Activated CD8-positive, alpha-beta memory T cell treated with anti-CD3 and anti-CD28 coated beads for 1 hour (primary cell): ENCODE results near the gene FYB1.

Source experiments
- DNase-seq, 2 donors: peaks; one replicate each; pipeline ENCODE4 v3.0.0-alpha.2; 2020; ENCODE audit warnings: low read depth in 1 of 2; ENCODE audit errors: extremely low read depth in 1 of 2

Gene FYB1

DNA sequence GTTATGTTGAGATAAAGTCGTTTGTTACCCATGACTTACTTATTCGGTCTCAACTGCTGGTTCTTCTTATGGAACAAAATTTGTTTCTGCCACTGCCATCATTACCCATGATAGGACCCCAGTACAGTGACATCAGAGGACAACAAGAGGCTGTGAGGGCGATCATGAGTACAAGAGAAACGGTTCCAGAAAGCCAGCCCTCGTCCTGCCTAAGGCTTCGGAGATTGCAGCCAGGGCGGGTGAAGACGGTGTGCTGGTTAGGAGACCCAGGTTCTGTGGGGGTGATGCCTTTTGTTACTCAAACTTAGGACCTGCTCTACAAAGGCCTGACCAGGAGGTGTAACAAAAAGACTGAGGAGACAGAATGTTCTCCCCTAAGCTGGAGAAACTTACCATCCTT lies 10.9 kb downstream of the FYB1 start:
- DNase-seq, result no peak

- no peak for DNase-seq
Measured at GRCh38 chr5:39207345-39208045, 11.9 kb downstream of the FYB1 start.

GRCh38 chr5:39206630-39207321 lies 12.6 kb downstream of the FYB1 start:
- DNase-seq, result no peak

GRCh38 chr5:39205550-39205949 lies 13.8 kb downstream of the FYB1 start:
- DNase-seq, result no peak

DNA sequence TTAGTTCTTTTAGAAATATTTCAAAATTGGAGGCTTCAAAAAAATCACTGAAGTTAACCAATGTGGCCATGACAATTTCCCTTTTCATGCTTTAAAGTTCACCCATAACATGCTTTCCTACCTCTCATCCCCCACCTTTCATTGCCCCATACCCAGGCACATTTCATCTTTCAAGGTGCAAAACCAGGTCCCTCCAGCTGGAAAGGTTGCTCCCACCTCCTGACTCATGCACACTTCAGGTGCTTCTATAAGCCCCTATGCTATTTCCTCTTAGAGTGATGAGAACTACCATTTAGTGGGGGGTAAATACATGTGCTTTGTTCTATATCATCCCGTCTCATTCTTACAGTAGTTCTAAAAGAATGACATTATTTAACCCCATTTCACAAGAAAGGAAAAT lies 15.4 kb downstream of the FYB1 start:
- DNase-seq, result no peak

DNA sequence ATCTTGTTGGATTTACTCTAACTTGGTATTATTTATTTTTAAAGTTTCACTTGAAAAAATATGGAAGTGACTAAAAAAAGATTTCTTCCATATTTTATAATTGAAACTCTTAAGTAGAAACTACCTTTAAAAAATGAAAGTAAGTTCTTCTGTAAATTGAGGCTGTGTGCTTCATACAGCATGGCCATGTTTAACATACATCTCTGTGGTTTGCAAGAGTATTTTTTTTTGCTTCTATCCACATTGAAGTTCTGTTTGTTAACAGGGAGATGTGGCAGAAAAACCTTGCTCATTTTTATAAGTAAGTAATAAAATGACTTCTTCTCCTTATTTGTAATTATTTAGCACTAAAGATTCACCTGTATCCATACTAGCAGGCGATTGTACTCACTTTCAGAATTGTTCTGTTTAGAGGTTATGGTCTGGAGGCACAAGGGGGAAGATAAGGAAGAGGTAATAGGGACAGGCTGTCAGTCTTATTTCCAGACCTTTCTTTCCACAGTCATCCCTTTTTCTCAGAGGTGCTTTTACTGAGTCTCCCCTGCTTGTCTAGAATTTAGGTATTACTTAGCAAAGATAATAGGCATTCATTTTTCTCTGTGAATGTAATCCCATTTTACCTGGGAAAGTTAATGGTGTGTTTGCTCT lies 16.0 kb downstream of the FYB1 start:
- DNase-seq, result no peak

GRCh38 chr5:39202597-39203274 lies 16.6 kb downstream of the FYB1 start:
- DNase-seq, result no peak

DNA sequence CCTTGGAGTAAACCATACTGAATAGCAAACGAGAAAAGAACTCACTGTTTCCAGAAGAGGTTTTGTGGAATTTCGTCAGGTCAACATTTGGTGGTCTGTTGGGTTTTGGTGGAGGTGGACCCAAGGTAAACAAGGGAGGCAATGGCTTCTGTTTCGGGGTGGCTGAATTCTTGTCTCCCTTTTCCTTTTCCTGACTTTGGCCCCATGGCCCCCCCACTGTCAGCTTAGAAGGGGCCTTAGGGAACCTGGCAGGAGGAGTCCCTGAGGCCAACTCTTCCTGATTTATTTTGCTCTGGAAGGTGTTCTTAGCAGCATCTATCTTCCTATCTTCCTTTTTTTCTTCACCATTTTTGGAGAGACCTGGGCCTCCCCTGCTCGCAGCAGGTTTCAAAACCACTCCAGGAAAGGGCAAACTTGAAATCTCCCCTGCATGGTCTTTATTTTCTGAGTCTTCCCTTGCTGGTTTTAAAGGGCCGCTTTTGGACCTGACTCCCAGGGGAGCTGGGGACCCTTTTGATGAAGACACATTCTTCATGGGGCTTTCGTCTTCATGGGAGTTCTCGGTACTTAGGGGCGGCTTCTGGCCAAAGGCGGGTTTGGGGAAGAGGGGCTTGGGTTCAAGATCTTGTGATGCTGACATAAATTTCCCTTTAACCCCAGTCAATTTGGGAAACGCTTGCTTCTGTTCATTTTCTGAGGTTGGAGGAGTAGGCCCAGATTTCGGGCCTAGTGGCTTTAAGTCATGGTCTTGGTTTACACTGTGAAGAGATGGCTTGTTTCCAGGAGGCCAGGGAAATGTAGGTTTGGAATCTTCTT lies 17.4 kb downstream of the FYB1 start:
- no peak for DNase-seq

DNA sequence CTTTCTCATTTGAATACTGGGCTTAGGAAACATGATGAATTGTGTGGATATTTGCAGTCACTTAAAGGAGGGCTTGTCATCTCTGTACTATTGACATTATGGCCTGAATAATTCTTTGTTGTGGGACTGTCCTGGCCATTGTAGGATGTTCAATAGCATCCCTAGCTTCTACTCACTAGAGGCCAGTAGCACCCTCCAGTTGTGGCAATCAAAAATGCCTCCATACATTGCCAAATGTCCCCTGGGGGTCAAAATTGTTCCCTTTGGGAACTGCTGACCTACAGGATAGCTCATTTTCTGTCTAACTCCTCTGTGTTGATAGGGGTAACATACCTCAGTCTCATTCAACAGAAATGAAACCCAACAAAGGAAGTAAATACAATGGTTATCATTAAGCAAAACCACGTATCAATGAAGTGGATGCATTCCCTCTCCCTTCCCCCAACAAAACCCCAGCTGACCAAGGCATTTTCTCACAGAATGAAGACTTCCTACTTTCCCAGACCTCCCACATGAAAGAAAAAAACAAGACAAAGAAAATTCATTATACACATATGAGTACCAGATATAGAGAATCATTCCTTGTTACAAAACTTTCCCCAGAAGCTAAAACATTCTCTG lies 18.1 kb downstream of the FYB1 start:
- DNase-seq, result no peak

DNA sequence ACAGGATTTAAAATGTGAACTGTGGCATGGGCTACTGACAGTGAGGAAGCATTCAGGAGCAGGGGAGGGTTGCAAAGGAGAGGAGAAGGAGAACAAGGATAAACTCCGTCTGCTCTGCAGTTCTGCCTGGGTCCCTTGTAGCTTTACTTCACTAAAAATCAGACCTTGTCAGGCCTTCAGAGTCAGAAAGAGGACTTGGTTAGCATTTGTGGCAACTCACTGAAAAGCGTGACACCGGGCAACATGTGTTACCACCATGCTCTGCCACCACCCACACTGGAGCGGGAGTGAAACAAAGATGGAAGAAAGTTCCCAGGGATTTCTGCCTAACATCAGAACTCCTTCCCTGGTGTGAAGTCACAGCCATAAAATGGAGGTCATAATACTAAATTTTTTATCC lies 19.3 kb downstream of the FYB1 start:
- no peak for DNase-seq

GRCh38 chr5:39199335-39199734 lies 20.0 kb downstream of the FYB1 start:
- DNase-seq, result no peak

GRCh38 chr5:39198127-39198526 lies 21.2 kb downstream of the FYB1 start:
- no peak for DNase-seq

- peak in 1 of 2 donors; percentile 31 for DNase-seq
Measured at GRCh38 chr5:39197556-39197955, 21.8 kb downstream of the FYB1 start.

DNA sequence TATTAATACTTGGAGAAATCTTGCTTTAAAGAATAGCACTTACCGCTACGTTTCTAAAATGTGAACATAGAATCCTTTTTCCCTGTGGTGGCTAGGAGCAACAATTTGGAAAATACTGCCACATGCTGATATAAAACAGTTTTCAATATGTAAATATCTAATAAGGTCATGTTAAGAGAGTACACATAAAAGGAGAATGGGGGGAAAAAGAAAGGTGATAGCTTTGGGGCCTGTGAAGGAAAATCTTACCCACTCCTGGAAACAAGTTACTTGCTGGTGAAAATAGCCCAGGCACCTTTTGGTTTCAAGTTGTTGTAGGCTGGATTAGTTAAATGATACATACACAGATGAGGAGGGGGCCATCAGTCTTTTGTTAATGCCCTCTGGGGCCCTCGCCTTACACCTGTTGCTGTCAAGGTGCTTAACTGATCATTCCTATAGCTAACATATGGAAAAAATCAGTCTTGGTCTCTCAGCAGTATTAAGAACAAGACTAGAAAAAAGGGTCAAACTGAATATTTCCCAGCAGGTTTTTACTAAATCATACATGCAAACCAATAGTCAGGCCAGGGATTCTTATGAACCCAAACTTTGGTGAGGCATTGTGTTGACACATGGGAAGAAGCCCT lies 24.1 kb downstream of the FYB1 start:
- no peak for DNase-seq

DNA sequence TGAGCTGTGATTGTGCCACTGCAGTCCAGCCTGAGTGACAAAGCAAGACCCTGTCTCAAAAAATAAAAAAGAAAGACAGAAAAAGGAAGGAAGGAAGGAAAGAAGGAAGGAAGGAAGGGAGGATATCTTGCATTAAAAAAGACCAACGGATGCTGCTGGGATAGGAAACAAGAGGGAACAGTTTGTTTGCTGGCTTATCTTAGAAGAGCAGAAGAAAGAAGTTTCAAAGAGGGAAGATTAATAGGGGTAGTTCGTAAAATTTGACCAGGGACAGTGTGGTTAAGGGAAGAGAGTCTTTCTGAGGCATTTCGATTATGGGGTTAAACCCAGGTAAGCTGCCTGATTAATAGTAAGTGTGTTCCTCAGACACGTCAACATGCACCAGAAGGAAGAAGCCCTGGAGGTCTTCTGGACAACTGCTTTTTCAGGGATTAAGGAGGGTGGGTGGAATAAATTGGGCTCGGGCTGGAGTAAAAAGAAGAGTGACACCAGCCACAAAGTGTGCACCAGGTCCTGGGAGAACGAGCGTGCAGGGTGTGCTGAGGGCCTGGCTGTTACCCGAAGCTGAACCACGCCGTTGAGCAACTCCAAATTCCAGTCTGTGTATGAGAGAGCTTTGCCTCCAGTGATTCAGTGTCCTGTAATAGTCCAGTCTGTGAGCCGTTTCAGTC lies 24.8 kb downstream of the FYB1 start:
- DNase-seq, result no peak

DNA sequence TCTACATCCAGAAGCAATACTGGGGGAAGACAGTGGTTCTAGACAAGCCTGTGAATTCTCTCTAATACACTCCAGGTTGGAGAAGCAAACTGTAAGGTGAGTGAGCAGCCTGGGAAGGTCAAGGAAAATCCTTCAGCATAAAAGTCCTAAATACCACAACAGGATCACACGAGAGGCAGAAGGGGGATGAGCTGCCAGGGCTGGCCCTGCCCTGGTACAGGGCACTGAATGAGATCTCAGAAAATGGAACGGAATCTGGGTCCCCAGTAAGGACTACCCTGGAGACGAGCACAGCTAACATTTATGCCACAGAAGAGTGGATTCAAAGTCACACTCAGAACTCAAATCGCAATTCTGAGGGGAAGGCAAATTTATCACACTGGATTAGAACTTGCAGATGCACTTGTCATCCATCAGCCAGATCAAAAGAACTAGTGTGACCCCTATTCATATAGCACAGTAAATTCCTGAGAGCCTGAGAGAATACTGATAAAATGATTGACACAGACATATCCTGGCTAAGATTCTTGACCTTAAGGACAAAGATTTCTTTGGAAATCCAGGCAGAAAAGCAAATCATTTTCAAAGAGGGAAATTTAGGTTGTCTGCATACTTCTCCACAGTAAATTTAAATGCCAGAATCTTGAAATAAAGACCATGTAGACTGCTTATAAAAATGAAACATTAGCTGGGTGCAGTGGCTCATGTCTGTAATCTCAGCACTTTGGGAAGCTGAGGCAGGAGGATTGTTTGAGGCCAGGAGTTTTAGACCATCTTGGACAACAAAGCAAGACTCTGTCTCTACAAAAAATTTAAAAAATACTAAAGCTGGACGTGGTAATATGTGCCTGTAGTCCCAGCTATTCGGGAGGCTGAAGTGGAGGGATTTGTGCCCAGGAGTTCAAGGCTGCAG lies 25.6 kb downstream of the FYB1 start:
- no peak for DNase-seq

- no peak for DNase-seq
Measured at GRCh38 chr5:39192450-39193160, 26.8 kb downstream of the FYB1 start.

- DNase-seq, result no peak
Measured at GRCh38 chr5:39191216-39191615, 28.1 kb downstream of the FYB1 start.
